Skeletal muscle satellite cell (primary cell): ENCODE results near the gene UBD. TPM values are rescaled to one million over a fixed set of nuclear protein-coding genes. Genes with fewer than 3 reads are reported as not detected.

Experiments
- small RNA-seq: library from RNA; depleted of rRNA; stranded (forward); fragments of <200 nt; gene quantifications from one replicate; pipeline ENCODE3, GENCODE V24; 2012

Gene UBD

Small RNA genes lying within 50 kb of the gene (small RNA-seq; reads per million reads assigned to genes)
- gene SNORD32B (not detected), gene TMEM183AP1 (not detected)
